Endothelial cell of umbilical vein (primary cell): ENCODE measurements around the gene ITPKB. TPM values are rescaled to one million over a fixed set of nuclear protein-coding genes. Genes with fewer than 3 reads are reported as not detected.

ENCODE experiments used
- BruUV-seq: library from RNA; stranded (reverse); fragments of 400-500 nt; replicated peaks from 2 replicates; lab custom pipeline; 2021; lab: Mats Ljungman, UMichigan
- CTCF ChIA-PET: fragments of 300-600, 350-600 bp; sonication (Branson Sonifier 250); formaldehyde crosslinking; loops from one replicate; lab custom pipeline; 2021; ENCODE audit warnings: antibody characterized with exemption, inconsistent platforms; lab: Charles Lee
- POLR2A ChIA-PET: fragments of 300-600, 350-600 bp; sonication (Branson Sonifier 250); formaldehyde crosslinking; loops from one replicate; lab custom pipeline; 2021; ENCODE audit warnings: antibody characterized with exemption, inconsistent platforms; lab: Charles Lee
- DNase-seq: peaks from one replicate; pipeline ENCODE4 v3.0.0-alpha.2; 2011; ENCODE audit warnings: low read depth, low spot score
- FAIRE-seq: peaks from 2 replicates; lab custom pipeline; 2011; peaks lifted over from hg19 to GRCh38; lab: Jason Lieb, UNC
- H2AFZ ChIP-seq: 2 replicates; pipeline ENCODE4 v1.6.0; 2012; ENCODE audit warnings: low read depth, low read length, control low read depth, inconsistent platforms
- H3K27ac ChIP-seq: 2 replicates; pipeline ENCODE4 v1.5.1; 2011; ENCODE audit warnings: low read depth, mild to moderate bottlenecking, control low read depth, low read length, moderate library complexity; ENCODE audit not compliant: insufficient read depth
- H3K27me3 ChIP-seq, 2 experiments: 2 replicates each; pipeline versions ENCODE4 v1.6.0 to v1.6.1; 2011; ENCODE audit warnings: low read length in 2 of 2, mixed read lengths in 1 of 2; ENCODE audit not compliant: control insufficient read depth in 2 of 2, insufficient read depth in 2 of 2
- H3K36me3 ChIP-seq, 2 experiments: 2 replicates in 1 of 2; 3 replicates in 1 of 2; pipeline ENCODE4 v1.5.1; 2011; ENCODE audit warnings: low read length in 2 of 2, mild to moderate bottlenecking in 1 of 2, moderate library complexity in 1 of 2; ENCODE audit not compliant: control insufficient read depth in 2 of 2, insufficient read depth in 2 of 2; ENCODE audit errors: extremely low read depth in 1 of 2
- H3K4me1 ChIP-seq: 3 replicates; pipeline ENCODE4 v1.5.1; 2011; ENCODE audit warnings: mild to moderate bottlenecking, low read length; ENCODE audit not compliant: control insufficient read depth, insufficient read depth; ENCODE audit errors: extremely low read depth
- H3K4me2 ChIP-seq: 2 replicates; pipeline ENCODE4 v1.6.1; 2011; ENCODE audit warnings: low read length, control low read depth, mixed read lengths; ENCODE audit not compliant: insufficient read depth
- H3K4me3 ChIP-seq, 3 experiments: fragments of 200-600 bp in 1 of 3; sonication (generic), shearing (Covaris generic) in 1 of 3; replicated peaks in 1 of 3; 2 replicates each; pipeline ENCODE4 v1.5.1; 2011 to 2016; ENCODE audit warnings: control low read depth in 3 of 3, low read length in 3 of 3, mild to moderate bottlenecking in 2 of 3, inconsistent platforms in 1 of 3, low read depth in 1 of 3, moderate library complexity in 1 of 3; ENCODE audit not compliant: insufficient read depth in 1 of 3
- H3K79me2 ChIP-seq: 2 replicates; pipeline ENCODE4 v1.6.0; 2012; ENCODE audit warnings: low read length, inconsistent platforms; ENCODE audit not compliant: control insufficient read depth, insufficient read depth
- H3K9ac ChIP-seq: replicated peaks from 2 replicates; pipeline ENCODE3; 2011; ENCODE audit warnings: low read length, control low read depth; ENCODE audit not compliant: insufficient read depth; ENCODE audit errors: extremely low read depth
- H3K9me1 ChIP-seq: replicated peaks from 3 replicates; pipeline ENCODE4 v1.6.0; 2011; ENCODE audit warnings: mild to moderate bottlenecking, low read length; ENCODE audit not compliant: control insufficient read depth, insufficient read depth; ENCODE audit errors: extremely low read depth
- H3K9me3 ChIP-seq: replicated peaks from 2 replicates; pipeline ENCODE4 v1.5.1; 2012; ENCODE audit warnings: low read length, inconsistent platforms; ENCODE audit not compliant: control insufficient read depth, insufficient read depth
- H4K20me1 ChIP-seq: replicated peaks from 2 replicates; pipeline ENCODE3; 2011; ENCODE audit warnings: mild to moderate bottlenecking, low read length; ENCODE audit not compliant: control insufficient read depth, insufficient read depth; ENCODE audit errors: extremely low read depth
- CTCF ChIP-seq, 2 donors: IDR thresholded peaks; 1 replicate in 1 of 2; 2 replicates in 1 of 2; pipeline ENCODE4 v1.5.1; 2011; ENCODE audit warnings: low read length in 2 of 2, mild to moderate bottlenecking in 2 of 2, moderate library complexity in 2 of 2, control low read depth in 1 of 2, inconsistent platforms in 1 of 2, low read depth in 1 of 2; ENCODE audit not compliant: insufficient read depth in 1 of 2; ENCODE audit errors: extremely low read depth in 1 of 2
- EZH2 ChIP-seq: IDR thresholded peaks from 2 replicates; pipeline ENCODE4 v1.6.1; 2012; ENCODE audit warnings: borderline replicate concordance, low read depth, mild to moderate bottlenecking, moderate library complexity, low read length, inconsistent platforms; ENCODE audit not compliant: severe bottlenecking
- FOS ChIP-seq: IDR thresholded peaks from 2 replicates; pipeline ENCODE4 v1.6.1; 2011; ENCODE audit warnings: mild to moderate bottlenecking, low read length, moderate library complexity, borderline replicate concordance; ENCODE audit not compliant: insufficient read depth
- GATA2 ChIP-seq: IDR thresholded peaks from 2 replicates; pipeline ENCODE4 v1.7.0; 2011; ENCODE audit warnings: low read depth, mild to moderate bottlenecking, moderate library complexity, mixed read lengths, low read length; ENCODE audit not compliant: insufficient read length, insufficient read depth
- JUN ChIP-seq: IDR thresholded peaks from 2 replicates; pipeline ENCODE4 v1.6.1; 2011; ENCODE audit warnings: borderline replicate concordance, low read depth; ENCODE audit not compliant: insufficient read length, insufficient read depth
- MAX ChIP-seq: IDR thresholded peaks from 2 replicates; pipeline ENCODE4 v1.6.1; 2011; ENCODE audit not compliant: insufficient read depth, insufficient read length
- MYC ChIP-seq: IDR thresholded peaks from one replicate; pipeline ENCODE4 v1.6.1; 2011; ENCODE audit warnings: mild to moderate bottlenecking, low read depth, low read length
- POLR2A ChIP-seq: IDR thresholded peaks from 2 replicates; pipeline ENCODE4 v1.6.1; 2012; ENCODE audit warnings: low read depth, mild to moderate bottlenecking, control low read depth, low read length
- POLR2AphosphoS5 ChIP-seq: IDR thresholded peaks from 2 replicates; pipeline ENCODE4 v1.6.1; 2012; ENCODE audit warnings: low read depth, mild to moderate bottlenecking, control low read depth, low read length, moderate library complexity; ENCODE audit not compliant: insufficient read depth
- dilution Hi-C: fragments of 300-500 bp; cut with MboI; formaldehyde crosslinking; loops from one replicate; pipeline ENCODE4 v1.15.0; 2019; ENCODE audit warnings: low sequenced_read_pairs; ENCODE audit not compliant: extremely low pct_ligation_motif_present
- intact Hi-C: fragments of 100-400 bp; cut with micrococcal nuclease; formaldehyde crosslinking; loops from one replicate; pipeline ENCODE4 v1.10.0; 2022
- polyA plus RNA-seq, 4 experiments: library from polyadenylated mRNA; depleted of rRNA in 3 of 4; stranded (reverse) in 3 of 4; unstranded in 1 of 4; fragments of >200 nt; gene quantifications; 2 replicates each; pipeline versions ENCODE4 v1.2.1 to v1.2.3, GENCODE V29; 2011 to 2012; ENCODE audit warnings: missing spikeins in 1 of 4
- total RNA-seq: library from RNA; stranded (reverse); gene quantifications from 2 replicates; pipeline ENCODE4 v1.2.3, GENCODE V29; 2021

The ITPKB gene
- total and polyA plus RNA-seq, 2 donors (not counting 3 experiments of a cell fraction or from before 2014, with no cell fraction given): 7.7 to 34.8 TPM

GRCh38 chr1:226647719-226648118 is 91.4 kb downstream of the ITPKB start:
- H2AFZ ChIP-seq: no peak overlapping the region
- ChIA-PET POLR2A (no interaction called here), CTCF (interaction anchor here (0.6 to 1.6 kb wide), 2 partner anchors 21 to 218 kb away, joined by 3 to 5 read pairs; no protein-coding TSS in a partner anchor)
- H3K9me1 ChIP-seq: no peaks in the 10 kb centered on the region
- H3K4me1 ChIP-seq: peaks cover 12% of the 10 kb centered on the region
- dilution Hi-C loops: no loop called here
- intact Hi-C loops: no loop called here
- no peaks in the 10 kb centered on the region for H3K27me3 ChIP-seq
- TF ChIP-seq POLR2AphosphoS5: no peak
- TF ChIP-seq MAX: no peak
- no peak for TF ChIP-seq JUN
- no peak for TF ChIP-seq EZH2
- TF ChIP-seq CTCF (IDR thresholded peaks at IDR 0.05; ENCODE audit: extremely low read depth in 1 of 2, insufficient read depth in 1 of 2, low read depth in 1 of 2, low read length in 2 of 2): no peak
- TF ChIP-seq MYC: no peak
- no peak for TF ChIP-seq GATA2
- no peak for TF ChIP-seq POLR2A
- TF ChIP-seq FOS: no peak
- FAIRE-seq: no peak
- no peak for DNase-seq
- no peak overlapping the region for H3K27ac ChIP-seq
- no peak overlapping the region for H3K4me2 ChIP-seq
- H3K9ac ChIP-seq: no peak overlapping the region
- no peaks in the 10 kb centered on the region for H3K79me2 ChIP-seq
- H3K4me3 ChIP-seq: no peak overlapping the region
- no TSS peak for BruUV-seq
- H3K36me3 ChIP-seq: peaks cover 0 to 23% of the 10 kb centered on the region in 2 experiments
- no peaks in the 10 kb centered on the region for H4K20me1 ChIP-seq
- H3K9me3 ChIP-seq: no peaks in the 10 kb centered on the region
